NOMO-1 (cell line): Measurements from ENCODE around the gene MEAK7.

ENCODE experiments used
- DNase-seq, 2 experiments: peaks; one replicate each; lab custom pipeline; 2025; ENCODE audit not compliant: unreplicated experiment in 2 of 2; lab: John Stamatoyannopoulos, UW

Gene MEAK7

DNA sequence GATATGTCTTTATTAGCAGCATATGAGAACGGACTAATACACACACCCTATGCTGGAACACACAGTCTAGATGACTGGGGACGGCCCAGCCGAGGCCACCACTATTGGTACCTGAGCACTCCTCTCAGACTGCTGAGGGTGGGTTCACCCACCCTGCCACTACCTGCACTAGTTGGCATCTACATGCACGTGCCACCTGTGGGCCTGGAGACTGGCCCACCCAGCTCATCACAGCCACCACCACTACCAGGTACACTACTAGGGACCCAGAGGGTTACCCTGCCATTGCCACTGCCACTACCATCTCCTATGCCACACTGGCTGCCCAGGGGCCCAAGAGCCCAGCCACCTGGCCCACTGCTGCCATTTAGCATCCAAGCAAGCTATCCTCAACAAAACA, 32.5 kb downstream of the MEAK7 start:
- no peak for DNase-seq

DNA sequence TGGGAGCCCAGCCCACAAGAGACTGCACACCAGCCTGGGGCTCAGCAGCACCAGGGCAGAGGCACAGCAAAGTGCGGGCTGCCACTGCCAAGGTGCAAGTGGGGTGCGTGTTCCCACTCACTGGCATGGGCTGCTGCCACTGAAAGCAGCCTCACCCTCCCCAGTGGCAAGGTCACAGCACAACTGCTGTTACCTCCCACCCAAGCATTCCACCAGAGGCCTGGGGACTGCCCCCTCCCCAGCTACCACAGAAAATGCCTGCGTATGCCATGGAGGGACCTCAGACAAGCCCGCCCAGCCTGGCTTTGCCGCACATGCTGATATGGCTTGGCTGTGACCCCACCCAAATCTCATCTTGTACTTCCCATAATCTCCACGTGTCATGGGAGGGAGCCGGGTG, 33.1 kb downstream of the MEAK7 start:
- DNase-seq: no peak

DNA sequence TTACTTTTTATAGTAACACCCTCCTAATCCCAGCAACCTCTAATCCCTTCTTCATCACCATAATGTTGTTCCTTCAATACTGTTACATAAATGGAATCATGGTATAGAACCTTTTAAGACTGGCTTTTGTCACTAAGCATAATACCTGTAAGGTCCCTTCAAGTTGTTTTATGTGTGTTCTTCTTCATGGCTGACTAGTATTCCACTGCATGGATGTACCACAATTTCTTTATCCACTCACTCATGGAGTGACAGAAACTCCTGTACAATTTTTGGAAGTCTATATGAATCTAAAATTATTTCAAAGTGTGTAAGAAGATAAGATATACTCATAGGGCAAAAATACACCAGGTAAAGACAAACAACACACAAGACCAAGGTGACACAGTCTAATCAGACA, 36.8 kb downstream of the MEAK7 start:
- DNase-seq: no peak

GRCh38 chr16:84467256-84467655, 37.2 kb downstream of the MEAK7 start:
- no peak for DNase-seq

- DNase-seq: no peak
Measured at GRCh38 chr16:84466692-84467091, 37.8 kb downstream of the MEAK7 start.

GRCh38 chr16:84465154-84465553, 39.3 kb downstream of the MEAK7 start:
- DNase-seq: no peak

- no peak for DNase-seq
Measured at GRCh38 chr16:84464116-84464515, 40.3 kb downstream of the MEAK7 start.

DNA sequence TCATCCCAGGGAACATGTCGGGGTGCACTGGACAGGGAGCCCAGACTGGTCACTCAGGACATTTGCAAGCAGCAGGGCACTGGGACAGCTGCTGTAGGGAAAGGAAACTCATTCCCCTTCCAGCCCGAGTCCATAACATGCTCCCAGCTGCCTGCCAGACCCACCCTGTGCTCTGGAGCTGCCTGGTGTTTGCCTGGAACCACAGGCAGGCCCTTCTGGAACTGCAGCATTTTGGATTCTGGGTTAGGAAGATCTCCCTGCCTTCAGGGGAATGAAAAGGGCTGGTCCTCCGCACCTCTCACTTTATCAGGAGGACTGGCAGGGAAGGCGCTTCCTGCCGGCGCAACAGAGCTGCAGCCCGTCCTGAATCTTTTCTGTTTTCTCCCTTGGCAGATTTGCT, 41.2 kb downstream of the MEAK7 start:
- DNase-seq: no peak

DNA sequence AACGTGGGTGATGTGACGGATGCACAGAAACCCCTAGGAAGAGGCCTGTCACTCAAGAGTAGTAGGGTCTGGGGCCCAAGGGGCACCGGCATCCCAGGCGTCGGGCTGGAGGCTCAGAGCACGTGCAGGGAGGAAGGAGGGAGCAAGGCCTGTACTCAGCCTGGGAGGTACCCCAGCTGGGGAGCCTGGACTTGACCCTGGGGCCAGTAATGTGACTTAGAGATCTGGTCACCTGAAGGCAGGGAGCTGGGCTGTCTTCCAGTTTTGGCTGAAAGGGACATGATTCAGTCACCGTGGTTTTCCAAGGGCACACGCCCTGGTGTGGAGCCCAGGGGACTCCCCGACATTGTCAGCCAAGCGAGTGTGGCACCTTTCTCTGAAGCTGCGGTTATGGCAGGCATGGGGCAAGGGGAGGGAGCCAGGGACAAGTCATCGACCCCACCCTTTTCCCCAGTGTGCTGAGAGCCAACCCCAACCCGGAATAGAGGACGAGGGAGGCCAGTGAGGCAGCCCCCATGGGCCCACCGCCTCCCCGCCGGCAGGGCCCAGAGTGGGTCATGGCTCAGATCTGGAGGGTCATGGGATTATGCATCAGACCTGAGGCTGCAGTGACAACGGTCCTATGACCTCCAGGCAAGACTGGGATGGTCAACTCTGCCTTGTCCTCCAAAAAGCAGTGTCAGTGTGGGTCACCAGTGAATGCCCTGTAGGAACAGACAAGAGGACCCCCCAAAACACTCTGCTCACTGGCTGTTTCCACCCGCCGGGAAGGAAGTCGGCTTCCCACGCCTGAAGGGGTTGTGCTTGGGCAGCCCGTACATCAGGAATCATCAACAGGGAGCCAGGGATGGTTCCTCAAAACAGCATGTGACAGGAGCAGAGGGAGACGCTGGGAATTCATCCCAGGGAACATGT, 41.9 kb downstream of the MEAK7 start:
- no peak for DNase-seq

DNA sequence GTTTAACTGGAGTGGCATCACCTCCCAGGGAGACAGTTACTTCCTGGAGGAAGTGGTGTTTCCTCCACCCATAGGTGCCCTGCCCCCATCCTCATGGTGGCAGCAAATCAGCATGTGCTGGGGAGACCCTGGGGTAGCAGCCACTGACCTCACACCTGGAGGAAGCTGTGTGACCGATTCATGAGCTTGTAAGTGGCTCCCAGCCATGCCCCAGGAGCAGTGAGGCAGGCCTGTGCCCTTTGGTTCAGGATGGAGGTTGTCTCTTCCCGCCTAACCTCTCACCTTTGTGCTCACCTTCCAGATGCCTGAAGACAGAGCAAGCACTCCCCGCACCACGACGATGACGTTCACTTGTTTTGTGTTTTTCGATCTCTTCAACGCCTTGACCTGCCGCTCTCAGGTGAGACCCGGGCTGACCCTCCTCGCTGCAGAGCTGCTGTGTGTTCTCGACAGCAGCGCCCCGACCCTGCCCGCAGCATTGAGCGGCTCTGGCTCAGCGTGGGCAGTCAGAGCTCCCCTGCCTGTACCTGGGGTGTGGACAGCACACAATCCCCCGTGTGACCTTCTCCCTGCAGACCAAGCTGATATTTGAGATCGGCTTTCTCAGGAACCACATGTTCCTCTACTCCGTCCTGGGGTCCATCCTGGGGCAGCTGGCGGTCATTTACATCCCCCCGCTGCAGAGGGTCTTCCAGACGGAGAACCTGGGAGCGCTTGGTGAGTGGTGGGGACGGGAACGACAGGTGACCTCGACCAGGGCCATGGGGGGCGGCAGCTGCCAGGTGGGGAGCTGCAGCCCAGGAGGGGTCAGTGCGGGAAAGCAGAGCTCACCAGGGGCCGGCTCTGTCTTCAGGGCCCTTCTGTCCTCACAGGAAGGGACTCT, 42.8 kb downstream of the MEAK7 start:
- no peak for DNase-seq

GRCh38 chr16:84461029-84461412, 43.4 kb downstream of the MEAK7 start:
- DNase-seq: no peak

- DNase-seq: no peak
Measured at GRCh38 chr16:84460406-84461028, 43.9 kb downstream of the MEAK7 start.

DNA sequence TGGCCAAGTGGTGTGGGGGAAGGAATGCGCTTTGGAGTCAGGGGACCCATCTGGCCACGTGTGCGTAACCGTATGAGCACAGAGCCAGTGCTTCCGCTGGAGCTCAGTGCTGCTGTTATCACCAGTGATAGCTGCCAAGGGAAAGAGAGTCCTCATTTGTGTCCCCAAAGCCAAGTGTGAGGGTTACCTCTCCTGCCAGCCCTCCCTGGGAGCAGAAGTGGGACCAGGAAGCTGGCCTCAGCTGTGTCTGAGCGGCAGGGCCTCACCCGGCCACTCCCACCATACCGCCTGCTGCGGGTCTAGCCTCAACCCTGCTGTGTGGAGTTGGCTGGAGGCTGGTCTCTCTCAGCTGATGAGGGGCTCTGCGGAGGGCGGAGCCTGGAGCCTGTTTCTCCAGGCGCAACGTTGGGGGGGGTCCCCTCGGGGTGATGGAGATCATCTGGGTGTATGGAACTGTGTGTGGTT, 44.5 kb downstream of the MEAK7 start:
- DNase-seq: no peak

GRCh38 chr16:84459533-84459894, 44.9 kb downstream of the MEAK7 start:
- no peak for DNase-seq

DNA sequence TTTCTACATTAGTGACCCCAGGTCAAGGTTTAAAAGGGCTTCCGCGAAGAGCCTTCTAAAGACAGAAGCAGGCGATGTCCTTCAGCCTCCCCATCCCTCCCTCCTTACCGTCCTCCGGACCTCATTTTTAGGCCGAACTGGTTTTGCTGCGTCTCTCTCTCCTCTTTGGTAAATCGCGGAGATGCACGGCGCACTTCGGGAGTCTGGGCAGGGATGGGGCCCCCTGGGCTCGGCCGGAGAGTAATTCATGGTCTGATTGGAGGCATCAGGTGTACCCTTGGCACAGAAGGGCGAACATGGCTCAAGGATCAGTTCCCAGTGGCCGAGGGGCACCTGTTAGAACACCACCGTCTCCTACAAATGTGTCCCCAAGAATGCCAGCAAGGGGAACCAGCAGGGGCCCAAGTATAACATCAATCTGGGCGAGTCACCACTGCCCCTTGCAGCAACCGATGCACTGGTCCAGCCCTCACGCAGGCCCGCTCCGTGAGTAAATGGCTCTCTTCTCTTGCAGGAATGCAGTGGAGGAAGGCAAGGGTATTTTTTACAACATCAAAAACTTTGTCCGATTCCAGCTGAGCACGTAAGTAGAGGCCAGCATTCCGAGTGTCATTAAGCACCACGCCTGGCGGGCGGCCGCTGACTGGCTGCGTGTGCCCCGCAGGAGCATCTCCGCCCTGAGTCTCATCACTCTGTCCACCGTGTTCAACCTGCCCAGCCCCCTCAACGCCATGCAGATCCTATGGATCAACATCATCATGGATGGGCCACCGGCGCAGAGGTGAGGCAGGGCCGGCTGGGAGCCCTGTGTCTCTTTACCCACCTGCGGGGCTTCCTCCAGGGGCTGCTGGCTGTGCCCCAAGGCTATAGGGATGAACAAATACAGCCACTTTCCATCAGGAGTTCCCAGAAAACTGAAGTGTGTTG, 45.6 kb downstream of the MEAK7 start:
- DNase-seq: no peak

GRCh38 chr16:84455031-84455430, 49.4 kb downstream of the MEAK7 start:
- DNase-seq: no peak
